Measurements from ENCODE around the gene LVRN.

GRCh38 chr5:116032094-116032517 is 69.8 kb downstream of the LVRN start, which contains the start of gene ARL14EPL:
- TF ChIP-seq GATA2 (IDR thresholded peaks at IDR 0.05; ENCODE audit: low read depth, low read length) (no peak), GATA3 (IDR thresholded peaks at IDR 0.05; ENCODE audit: low read depth, low read length) (no peak)

Data from SH-SY5Y (cell line).